IMR-90 (cell line): ENCODE results near the gene ATP6V1D.
A peak's percentile ranks its signal among the peaks of the same experiment; 100 is the strongest.

Source experiments
- BHLHE40 ChIP-seq: fragments of 150-350 bp; IDR thresholded peaks from 2 replicates; pipeline ENCODE4 v1.6.1; 2016; ENCODE audit warnings: mild to moderate bottlenecking, low read depth, low read length
- CEBPB ChIP-seq: IDR thresholded peaks from 2 replicates; pipeline ENCODE4 v1.6.1; 2012; ENCODE audit warnings: low read depth, low read length, improper control_type of control experiment
- CTCF ChIP-seq: conservative IDR thresholded peaks from 2 replicates; pipeline ENCODE4 v1.5.1; 2012; ENCODE audit warnings: mild to moderate bottlenecking, low read depth, low read length, improper control_type of control experiment
- FOS ChIP-seq: fragments of 150-350 bp; IDR thresholded peaks from 2 replicates; pipeline ENCODE4 v1.6.1; 2016; ENCODE audit warnings: low read depth, low read length
- MAFK ChIP-seq: IDR thresholded peaks from 2 replicates; pipeline ENCODE4 v1.6.1; 2012; ENCODE audit warnings: low read depth, low read length, improper control_type of control experiment
- MAZ ChIP-seq: IDR thresholded peaks from 2 replicates; pipeline ENCODE4 v1.6.1; 2012; ENCODE audit warnings: low read depth, mild to moderate bottlenecking, low read length, improper control_type of control experiment, moderate library complexity, borderline replicate concordance
- MXI1 ChIP-seq: IDR thresholded peaks from 2 replicates; pipeline ENCODE4 v1.6.1; 2012; ENCODE audit warnings: low read depth, mild to moderate bottlenecking, low read length, moderate library complexity, borderline replicate concordance
- POLR2A ChIP-seq: IDR thresholded peaks from 2 replicates; pipeline ENCODE4 v1.6.1; 2012; ENCODE audit warnings: mild to moderate bottlenecking, low read depth, low read length
- RAD21 ChIP-seq: IDR thresholded peaks from 2 replicates; pipeline ENCODE4 v1.6.1; 2012; ENCODE audit warnings: low read length, improper control_type of control experiment
- RCOR1 ChIP-seq: IDR thresholded peaks from 2 replicates; pipeline ENCODE4 v1.6.1; 2012; ENCODE audit warnings: mild to moderate bottlenecking, low read length, improper control_type of control experiment; ENCODE audit not compliant: insufficient replicate concordance
- RFX5 ChIP-seq: IDR thresholded peaks from 2 replicates; pipeline ENCODE4 v1.8.0; 2012; ENCODE audit warnings: low read depth, mild to moderate bottlenecking, low read length, moderate library complexity
- SMC3 ChIP-seq: fragments of 150-350 bp; IDR thresholded peaks from 2 replicates; pipeline ENCODE4 v1.6.1; 2016; ENCODE audit warnings: low read depth, mild to moderate bottlenecking, antibody characterized with exemption, low read length, moderate library complexity
- USF2 ChIP-seq: fragments of 150-350 bp; IDR thresholded peaks from 2 replicates; pipeline ENCODE4 v1.6.1; 2017; ENCODE audit warnings: mild to moderate bottlenecking, antibody characterized with exemption, low read length, low read depth

- TF ChIP-seq MAZ (no peak), CTCF (peak; percentile 39), CEBPB (no peak), POLR2A (no peak), RFX5 (no peak), MXI1 (no peak), USF2 (no peak), BHLHE40 (no peak), SMC3 (no peak), FOS (no peak), RAD21 (peak; percentile 9; the same call in 1 of the 2 replicates), MAFK (no peak), RCOR1 (no peak)
Measured at GRCh38 chr14:67335781-67336180, 23.8 kb downstream of the ATP6V1D start.
